GM12878 (cell line): ENCODE data around the gene HSF4. TPM values are rescaled to one million over a fixed set of nuclear protein-coding genes. Genes with fewer than 3 reads are reported as not detected.

ENCODE experiments used
- ATAC-seq: fragments of 200-7000 bp; cut with Tn5 transposase; 3 replicates; pipeline ENCODE4 v1.9.1; 2020; ENCODE audit warnings: mild to moderate bottlenecking, moderate library complexity
- BruUV-seq: library from RNA; stranded (reverse); fragments of 400-500 nt; replicated peaks from 2 replicates; lab custom pipeline; 2021; lab: Mats Ljungman, UMichigan
- CTCF ChIA-PET: fragments of 300-600 bp; sonication (Branson Sonifier 250); formaldehyde crosslinking; extraction: SDS; loops from one replicate; lab custom pipeline; 2021; ENCODE audit warnings: inconsistent platforms; lab: Yijun Ruan, JAX
- POLR2A ChIA-PET: fragments of 350-600 bp; formaldehyde crosslinking; extraction: SDS; loops from one replicate; lab custom pipeline; 2021; ENCODE audit warnings: inconsistent platforms; lab: Charles Lee
- RAD21 ChIA-PET: fragments of 300-600 bp; sonication (Branson Sonifier 250); formaldehyde crosslinking; loops from one replicate; lab custom pipeline; 2023; ENCODE audit warnings: antibody characterized with exemption; ENCODE audit not compliant: unreplicated experiment; lab: Charles Lee
- SMC1A ChIA-PET: fragments of 300-600 bp; sonication (Branson Sonifier 250); formaldehyde crosslinking; loops from one replicate; lab custom pipeline; 2023; ENCODE audit not compliant: unreplicated experiment, uncharacterized antibody; lab: Charles Lee
- DNase-seq: peaks from one replicate; pipeline ENCODE4 v3.0.0-alpha.2; 2011; ENCODE audit warnings: low read depth, low spot score
- FAIRE-seq: peaks from 3 replicates; lab custom pipeline; 2011; peaks lifted over from hg19 to GRCh38; lab: Jason Lieb, UNC
- H2AFZ ChIP-seq: 2 replicates; pipeline ENCODE4 v1.6.0; 2011; ENCODE audit warnings: low read depth, low read length, control low read depth; ENCODE audit not compliant: control insufficient read depth
- H3K27ac ChIP-seq: 2 replicates; pipeline ENCODE4 v1.5.1; 2011; ENCODE audit warnings: control low read depth; ENCODE audit not compliant: control insufficient read depth, insufficient read depth
- H3K27me3 ChIP-seq, 2 experiments: replicated peaks in 1 of 2; 2 replicates each; pipeline versions ENCODE4 v1.6.0 to v1.6.1; 2011; ENCODE audit warnings: low read length in 1 of 2; ENCODE audit not compliant: control insufficient read depth in 2 of 2, insufficient read depth in 2 of 2
- H3K36me3 ChIP-seq, 2 experiments: 2 replicates each; pipeline ENCODE4 v1.5.1; 2011; ENCODE audit warnings: low read length in 1 of 2; ENCODE audit not compliant: control insufficient read depth in 2 of 2, insufficient read depth in 2 of 2
- H3K4me1 ChIP-seq: 2 replicates; pipeline ENCODE4 v1.6.1; 2011; ENCODE audit warnings: mild to moderate bottlenecking, low read length, moderate library complexity, mixed read lengths; ENCODE audit not compliant: control insufficient read depth, insufficient read depth
- H3K4me2 ChIP-seq: 2 replicates; pipeline ENCODE4 v1.6.0; 2011; ENCODE audit warnings: control low read depth; ENCODE audit not compliant: control insufficient read depth, insufficient read depth
- H3K4me3 ChIP-seq: fragments of 200-600 bp; sonication (generic); 2 replicates; pipeline ENCODE4 v1.5.1; 2016
- H3K79me2 ChIP-seq: 2 replicates; pipeline ENCODE4 v1.6.0; 2011; ENCODE audit warnings: low read length; ENCODE audit not compliant: control insufficient read depth, insufficient read depth
- H3K9ac ChIP-seq: 2 replicates; pipeline ENCODE4 v1.8.0; 2011; ENCODE audit warnings: low read length, control low read depth, mixed read lengths; ENCODE audit not compliant: control insufficient read depth, insufficient read depth
- H3K9me3 ChIP-seq: replicated peaks from 3 replicates; pipeline ENCODE4 v1.5.1; 2011; ENCODE audit warnings: mild to moderate bottlenecking, low read length; ENCODE audit not compliant: control insufficient read depth, insufficient read depth
- H4K20me1 ChIP-seq: 2 replicates; pipeline ENCODE4 v1.6.0; 2011; ENCODE audit not compliant: control insufficient read depth, insufficient read depth
- BACH1 ChIP-seq: fragments of 450-650 bp; IDR thresholded peaks from 2 replicates; pipeline ENCODE4 v1.6.1; 2017; ENCODE audit warnings: mild to moderate bottlenecking, borderline replicate concordance
- CBX3 ChIP-seq: fragments of 200-600 bp; sonication (generic); IDR thresholded peaks from 2 replicates; pipeline ENCODE4 v1.6.1; 2016; ENCODE audit warnings: low read depth, borderline replicate concordance
- CHD2 ChIP-seq: IDR thresholded peaks from 2 replicates; pipeline ENCODE4 v1.6.1; 2011; ENCODE audit warnings: low read depth, low read length, improper control_type of control experiment, borderline replicate concordance
- DPF2 ChIP-seq: fragments of 450-650 bp; IDR thresholded peaks from 2 replicates; pipeline ENCODE4 v1.6.1; 2017; ENCODE audit warnings: mild to moderate bottlenecking
- EZH2 ChIP-seq: IDR thresholded peaks from 2 replicates; pipeline ENCODE4 v1.6.1; 2012; ENCODE audit warnings: low read depth, mild to moderate bottlenecking, control low read depth, inconsistent platforms, low read length, borderline replicate concordance; ENCODE audit not compliant: control insufficient read depth
- HCFC1 ChIP-seq: fragments of 150-350 bp; IDR thresholded peaks from 2 replicates; pipeline ENCODE4 v1.6.1; 2014; ENCODE audit warnings: low read length
- HDAC6 ChIP-seq: fragments of 200-600 bp; sonication (generic); IDR thresholded peaks from one replicate; pipeline ENCODE4 v1.8.0; 2017; ENCODE audit warnings: antibody characterized with exemption; ENCODE audit not compliant: unreplicated experiment
- IKZF1 ChIP-seq: fragments of 450-650 bp; conservative IDR thresholded peaks from 2 replicates; pipeline ENCODE4 v1.6.1; 2017; ENCODE audit warnings: antibody characterized with exemption, mild to moderate bottlenecking
- LARP7 ChIP-seq: fragments of 450-650 bp; IDR thresholded peaks from 2 replicates; pipeline ENCODE4 v1.6.1; 2017; ENCODE audit warnings: mild to moderate bottlenecking
- MEF2B ChIP-seq: fragments of 450-650 bp; IDR thresholded peaks from 2 replicates; pipeline ENCODE4 v1.6.1; 2018; ENCODE audit warnings: mild to moderate bottlenecking, moderate library complexity; ENCODE audit not compliant: partially characterized antibody, poor library complexity, severe bottlenecking
- NRF1 ChIP-seq: conservative IDR thresholded peaks from 2 replicates; pipeline ENCODE4 v1.6.1; 2011; ENCODE audit warnings: mild to moderate bottlenecking, low read depth, low read length, improper control_type of control experiment
- POU2F2 ChIP-seq: IDR thresholded peaks from 3 replicates; pipeline ENCODE4 v1.6.1; 2011; ENCODE audit warnings: low read depth, mild to moderate bottlenecking, low read length, borderline replicate concordance
- SMAD1 ChIP-seq: fragments of 450-650 bp; IDR thresholded peaks from 2 replicates; pipeline ENCODE4 v1.6.1; 2018; ENCODE audit warnings: mild to moderate bottlenecking, low read depth; ENCODE audit not compliant: partially characterized antibody
- SP1 ChIP-seq: IDR thresholded peaks from one replicate; pipeline ENCODE4 v1.6.1; 2011; ENCODE audit warnings: low read depth, low read length
- YBX1 ChIP-seq: fragments of 450-650 bp; IDR thresholded peaks from 2 replicates; pipeline ENCODE4 v1.6.1; 2016; ENCODE audit warnings: antibody characterized with exemption
- ZBTB11 ChIP-seq: fragments of 450-650 bp; formaldehyde crosslinking; IDR thresholded peaks from 2 replicates; pipeline ENCODE4 v1.5.0; 2022; ENCODE audit warnings: mild to moderate bottlenecking, missing genetic modification characterization
- WGBS: methylation state at CpG from one replicate; pipeline ENCODE4 v1.1.6; 2016; ENCODE audit warnings: low lambda C conversion rate; ENCODE audit not compliant: insufficient replicate concordance, insufficient coverage; ENCODE audit errors: missing lambda C conversion rate; 5-methylcytosine and 5-hydroxymethylcytosine counted together
- in situ Hi-C: fragments of 300-500 bp; cut with MboI; formaldehyde crosslinking; loops from 9 replicates; pipeline ENCODE4 v1.14.3; 2018; ENCODE audit warnings: mixed read lengths
- intact Hi-C: fragments of 100-400 bp; cut with micrococcal nuclease; formaldehyde crosslinking; loops from one replicate; pipeline ENCODE4 v1.14.2; 2022; ENCODE audit not compliant: unreplicated experiment
- polyA plus RNA-seq, 11 experiments: library from polyadenylated mRNA; depleted of rRNA in 4 of 11; unstranded in 6 of 11; stranded (reverse) in 5 of 11; fragments of >200 nt; fragmentation: Nextera tagmentation in 4 of 11; fragmentation: Illumina TruSeq in 1 of 11; extraction: Ambion mirVana in 4 of 11; extraction: Trizol in 1 of 11; gene quantifications; 1 replicate in 1 of 11; 2 replicates in 10 of 11; pipeline versions ENCODE4 v1.2.1 to v1.2.3, GENCODE V29; 2011 to 2016; ENCODE audit warnings: inconsistent platforms in 2 of 11, missing spikeins in 2 of 11, low read depth in 1 of 11
- total RNA-seq, 4 experiments: library from RNA; depleted of rRNA in 3 of 4; stranded (reverse); fragments of >200 nt in 3 of 4; fragmentation: Illumina TruSeq in 1 of 4; extraction: Trizol in 1 of 4; gene quantifications; 2 replicates each; pipeline versions ENCODE4 v1.2.1 to v1.2.3, GENCODE V29; 2013 to 2021
- TF ChIP-seq, protein P1 (sequence below): fragments of 150-350 bp; IDR thresholded peaks from 2 replicates; pipeline ENCODE4 v1.6.1; 2016; ENCODE audit warnings: low read depth, low read length

HSF4 gene
- total and polyA plus RNA-seq, 10 of the 15 experiments (the other 5 are each of a cell fraction or from before 2014, with no cell fraction given) = 0.31 to 9.9 (median 2.6) TPM; not detected in 1

- Histone ChIP-seq H3K79me2 (peaks cover 4% of the 10 kb centered on the region), H3K36me3 (no peaks in the 10 kb centered on the region), H3K4me3 (peak overlapping the region; percentile 53; the same call in 1 of the 2 replicates), H3K4me1 (peaks cover 42% of the 10 kb centered on the region), H3K9me3 (no peaks in the 10 kb centered on the region; the same call in 2 of the 3 replicates), H3K4me2 (peak overlapping the region; percentile 83), H3K27me3 (peaks cover 2 to 18% of the 10 kb centered on the region in 2 experiments), H2AFZ (peak overlapping the region; percentile 70), H3K9ac (no peak overlapping the region), H3K27ac (no peak overlapping the region), H4K20me1 (no peaks in the 10 kb centered on the region; the same call in 1 of the 2 replicates)
- BruUV-seq = no TSS peak
- ChIA-PET POLR2A (interaction anchor here (0.6 to 8.2 kb wide), 6 partner anchors 10 to 135 kb away, joined by 3 to 137 read pairs (median 4); partner anchors contain the start of gene NOL3), SMC1A (interaction anchor here (0.8 to 1.8 kb wide), 4 partner anchors 10 to 16 kb away, joined by 3 to 10 read pairs (median 4); no protein-coding TSS in a partner anchor), CTCF (interaction anchor here (1.1 to 1.9 kb wide), 4 partner anchors 10 to 146 kb away, joined by 3 to 8 read pairs (median 6); no protein-coding TSS in a partner anchor), RAD21 (interaction anchor here (1.3 to 1.9 kb wide), 3 partner anchors 11 to 133 kb away, joined by 3 to 6 read pairs (median 6); no protein-coding TSS in a partner anchor)
- intact Hi-C loops (no loop called here), in situ Hi-C loops (no loop called here)
- ATAC-seq (peak; percentile 11), FAIRE-seq (no peak), DNase-seq (no peak)
- 10% methylated on average over 89 of the region's 99 CpGs for WGBS
- TF ChIP-seq MEF2B = peak; percentile 18
- TF ChIP-seq NRF1 = peak; percentile 62
- TF ChIP-seq HDAC6 = peak; percentile 99
- peak; percentile 52 for TF ChIP-seq BACH1
- peak; percentile 89 for TF ChIP-seq LARP7
- TF ChIP-seq CBX3 = no peak
- no peak for TF ChIP-seq SMAD1
- no peak for TF ChIP-seq EZH2
- TF ChIP-seq IKZF1 = peak; percentile 62
- no peak for TF ChIP-seq SP1
- no peak for TF ChIP-seq ZBTB11 (CRISPR knock-in tag)
- peak; percentile 82 for TF ChIP-seq CHD2
- TF ChIP-seq DPF2 = peak; percentile 79
- TF ChIP-seq, protein P1, sequence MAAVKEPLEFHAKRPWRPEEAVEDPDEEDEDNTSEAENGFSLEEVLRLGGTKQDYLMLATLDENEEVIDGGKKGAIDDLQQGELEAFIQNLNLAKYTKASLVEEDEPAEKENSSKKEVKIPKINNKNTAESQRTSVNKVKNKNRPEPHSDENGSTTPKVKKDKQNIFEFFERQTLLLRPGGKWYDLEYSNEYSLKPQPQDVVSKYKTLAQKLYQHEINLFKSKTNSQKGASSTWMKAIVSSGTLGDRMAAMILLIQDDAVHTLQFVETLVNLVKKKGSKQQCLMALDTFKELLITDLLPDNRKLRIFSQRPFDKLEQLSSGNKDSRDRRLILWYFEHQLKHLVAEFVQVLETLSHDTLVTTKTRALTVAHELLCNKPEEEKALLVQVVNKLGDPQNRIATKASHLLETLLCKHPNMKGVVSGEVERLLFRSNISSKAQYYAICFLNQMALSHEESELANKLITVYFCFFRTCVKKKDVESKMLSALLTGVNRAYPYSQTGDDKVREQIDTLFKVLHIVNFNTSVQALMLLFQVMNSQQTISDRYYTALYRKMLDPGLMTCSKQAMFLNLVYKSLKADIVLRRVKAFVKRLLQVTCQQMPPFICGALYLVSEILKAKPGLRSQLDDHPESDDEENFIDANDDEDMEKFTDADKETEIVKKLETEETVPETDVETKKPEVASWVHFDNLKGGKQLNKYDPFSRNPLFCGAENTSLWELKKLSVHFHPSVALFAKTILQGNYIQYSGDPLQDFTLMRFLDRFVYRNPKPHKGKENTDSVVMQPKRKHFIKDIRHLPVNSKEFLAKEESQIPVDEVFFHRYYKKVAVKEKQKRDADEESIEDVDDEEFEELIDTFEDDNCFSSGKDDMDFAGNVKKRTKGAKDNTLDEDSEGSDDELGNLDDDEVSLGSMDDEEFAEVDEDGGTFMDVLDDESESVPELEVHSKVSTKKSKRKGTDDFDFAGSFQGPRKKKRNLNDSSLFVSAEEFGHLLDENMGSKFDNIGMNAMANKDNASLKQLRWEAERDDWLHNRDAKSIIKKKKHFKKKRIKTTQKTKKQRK = no peak
- TF ChIP-seq POU2F2 = no peak
- no peak for TF ChIP-seq YBX1
- no peak for TF ChIP-seq HCFC1
These were observed 1.2 kb upstream of the HSF4 start for GRCh38 chr16:67163164-67163998.
